Fibroblast of villous mesenchyme (primary cell): ENCODE data around the gene ENTPD2. TPM values are rescaled to one million over a fixed set of nuclear protein-coding genes. Genes with fewer than 3 reads are reported as not detected.

ENCODE experiments used
- DNase-seq: peaks from one replicate; pipeline ENCODE4 v3.0.0-alpha.2; 2010; ENCODE audit warnings: low read depth
- H3K4me3 ChIP-seq: 2 replicates; pipeline ENCODE4 v1.5.1; 2011; ENCODE audit warnings: low read depth, mild to moderate bottlenecking, low read length
- total RNA-seq: library from RNA; depleted of rRNA; stranded (reverse); fragments of >200 nt; gene quantifications from 2 replicates; pipeline ENCODE4 v1.2.3, GENCODE V29; 2012
- TF ChIP-seq, protein P1 (sequence below): IDR thresholded peaks from 2 replicates; pipeline ENCODE4 v1.5.1; 2012; ENCODE audit warnings: low read depth, mild to moderate bottlenecking, low read length; ENCODE audit not compliant: insufficient read depth

ENTPD2 gene
- total RNA-seq, 1 donor: not detected

GRCh38 chr9:137015976-137016375, 37.9 kb downstream of the ENTPD2 start:
- H3K4me3 ChIP-seq: no peak overlapping the region
- DNase-seq: no peak
- TF ChIP-seq, protein P1, sequence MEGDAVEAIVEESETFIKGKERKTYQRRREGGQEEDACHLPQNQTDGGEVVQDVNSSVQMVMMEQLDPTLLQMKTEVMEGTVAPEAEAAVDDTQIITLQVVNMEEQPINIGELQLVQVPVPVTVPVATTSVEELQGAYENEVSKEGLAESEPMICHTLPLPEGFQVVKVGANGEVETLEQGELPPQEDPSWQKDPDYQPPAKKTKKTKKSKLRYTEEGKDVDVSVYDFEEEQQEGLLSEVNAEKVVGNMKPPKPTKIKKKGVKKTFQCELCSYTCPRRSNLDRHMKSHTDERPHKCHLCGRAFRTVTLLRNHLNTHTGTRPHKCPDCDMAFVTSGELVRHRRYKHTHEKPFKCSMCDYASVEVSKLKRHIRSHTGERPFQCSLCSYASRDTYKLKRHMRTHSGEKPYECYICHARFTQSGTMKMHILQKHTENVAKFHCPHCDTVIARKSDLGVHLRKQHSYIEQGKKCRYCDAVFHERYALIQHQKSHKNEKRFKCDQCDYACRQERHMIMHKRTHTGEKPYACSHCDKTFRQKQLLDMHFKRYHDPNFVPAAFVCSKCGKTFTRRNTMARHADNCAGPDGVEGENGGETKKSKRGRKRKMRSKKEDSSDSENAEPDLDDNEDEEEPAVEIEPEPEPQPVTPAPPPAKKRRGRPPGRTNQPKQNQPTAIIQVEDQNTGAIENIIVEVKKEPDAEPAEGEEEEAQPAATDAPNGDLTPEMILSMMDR: no peak

DNA sequence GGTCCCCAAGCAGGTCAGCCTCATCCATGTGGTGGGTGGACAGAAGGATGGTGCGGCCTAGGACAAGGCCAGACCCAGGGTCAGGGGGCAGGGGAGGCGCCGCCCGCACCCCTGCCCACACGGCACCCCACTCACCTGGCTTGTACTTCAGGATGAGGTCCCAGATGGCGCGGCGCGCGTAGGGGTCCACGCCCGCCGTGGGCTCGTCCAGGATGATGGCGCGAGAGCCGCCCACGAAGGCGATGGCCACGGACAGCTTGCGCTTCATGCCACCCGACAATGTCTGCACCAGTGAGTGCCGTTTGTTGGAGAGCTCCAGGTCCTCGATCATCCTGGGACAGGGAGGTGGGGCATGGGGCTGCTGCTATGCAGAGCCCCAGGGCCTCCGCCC, 38.3 kb downstream of the ENTPD2 start:
- no peak for DNase-seq
- H3K4me3 ChIP-seq: no peak overlapping the region
- TF ChIP-seq, protein P1: no peak

- TF ChIP-seq, protein P1: no peak
- DNase-seq: no peak
- no peak overlapping the region for H3K4me3 ChIP-seq
Measured at GRCh38 chr9:137014776-137015539, 38.9 kb downstream of the ENTPD2 start.

- TF ChIP-seq, protein P1: no peak
- no peak overlapping the region for H3K4me3 ChIP-seq
- no peak for DNase-seq
Measured at GRCh38 chr9:137014166-137014565, 39.7 kb downstream of the ENTPD2 start.

DNA sequence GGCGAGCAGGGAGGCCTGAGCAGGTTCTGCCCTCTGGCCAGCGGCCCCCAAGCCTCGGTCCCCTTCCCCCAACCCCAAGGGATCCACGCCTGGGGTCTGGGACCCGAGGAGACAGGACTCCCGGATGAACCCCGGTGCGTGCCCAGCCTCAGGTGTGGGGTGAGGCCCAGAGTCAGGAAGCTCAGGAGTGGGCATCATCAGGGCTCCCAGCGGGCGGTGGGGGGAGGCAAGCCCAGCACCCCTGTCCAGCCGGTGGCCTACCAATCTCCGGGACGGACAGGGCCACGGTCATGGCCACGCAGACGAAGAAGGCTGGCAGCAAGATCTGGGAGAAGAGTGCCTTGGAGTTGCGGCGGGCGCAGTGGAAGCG, 40.3 kb downstream of the ENTPD2 start:
- DNase-seq: no peak
- no peak overlapping the region for H3K4me3 ChIP-seq
- TF ChIP-seq, protein P1: no peak

- DNase-seq: no peak
- H3K4me3 ChIP-seq: no peak overlapping the region
- TF ChIP-seq, protein P1: no peak
Measured at GRCh38 chr9:137012694-137013570, 40.9 kb downstream of the ENTPD2 start.
